Right lobe of liver (tissue), 4 donors: ENCODE results near the gene COL1A1.

Experiments
- CTCF ChIP-seq, 4 donors: fragments of 200-600 bp in 3 of 4; fragments of 450-650 bp in 1 of 4; IDR thresholded peaks; one replicate each; pipeline versions ENCODE4 v1.5.1 to v1.8.0; 2016 to 2022; ENCODE audit warnings: antibody characterized with exemption in 4 of 4, mild to moderate bottlenecking in 2 of 4
- POLR2A ChIP-seq: fragments of 450-650 bp; IDR thresholded peaks from one replicate; pipeline ENCODE4 v1.6.1; 2017; ENCODE audit warnings: antibody characterized with exemption, mild to moderate bottlenecking
- donor health status: DM: no; HTN: no; CAD: no.
- donor health status: DM: no; HTN: no; CAD: no.
- donor health status: DM: no; HTN: yes; CAD: no.

GRCh38 chr17:50187751-50188530 is 13.5 kb downstream of the COL1A1 start:
- TF ChIP-seq CTCF (IDR thresholded peaks at IDR 0.05) (no peak), POLR2A (no peak)
